GM18867 (cell line): ENCODE data around the gene KRT84.
"Not testable (repeated sequence)": the region's sequence is repeated elsewhere in the genome, so short reads cannot be mapped to it uniquely, and the experiment has no call there.

Source experiments
- ATAC-seq: cut with Tn5 transposase; IDR thresholded peaks from one replicate; pipeline ENCODE4 v1.9.1; 2021; ENCODE audit warnings: mild to moderate bottlenecking, moderate library complexity; ENCODE audit not compliant: unreplicated experiment

Gene KRT84

GRCh38 chr12:52346593-52346992 lies 38.9 kb downstream of the KRT84 start:
- ATAC-seq = no peak

DNA sequence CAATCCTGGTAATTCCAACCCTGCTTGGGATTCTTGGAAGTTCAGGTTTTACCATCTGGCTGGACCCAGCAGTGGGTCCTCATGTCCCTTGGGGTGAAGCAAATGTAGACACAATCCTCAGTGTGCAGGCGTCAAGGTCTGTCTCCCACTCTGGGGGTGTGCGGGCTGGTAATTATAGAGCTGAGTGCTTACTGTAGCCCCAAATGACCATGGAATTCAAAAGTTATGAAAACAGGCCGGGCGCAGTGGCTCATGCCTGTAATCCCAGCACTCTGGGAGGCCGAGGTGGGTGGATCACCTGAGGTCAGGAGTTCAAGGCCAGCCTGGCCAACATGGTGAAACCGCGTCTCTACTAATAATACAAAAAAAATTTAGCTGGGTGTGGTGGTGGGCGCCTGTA lies 40.4 kb downstream of the KRT84 start:
- ATAC-seq = not testable (repeated sequence)

- no peak for ATAC-seq
Measured at GRCh38 chr12:52344111-52344510, 41.3 kb downstream of the KRT84 start.

DNA sequence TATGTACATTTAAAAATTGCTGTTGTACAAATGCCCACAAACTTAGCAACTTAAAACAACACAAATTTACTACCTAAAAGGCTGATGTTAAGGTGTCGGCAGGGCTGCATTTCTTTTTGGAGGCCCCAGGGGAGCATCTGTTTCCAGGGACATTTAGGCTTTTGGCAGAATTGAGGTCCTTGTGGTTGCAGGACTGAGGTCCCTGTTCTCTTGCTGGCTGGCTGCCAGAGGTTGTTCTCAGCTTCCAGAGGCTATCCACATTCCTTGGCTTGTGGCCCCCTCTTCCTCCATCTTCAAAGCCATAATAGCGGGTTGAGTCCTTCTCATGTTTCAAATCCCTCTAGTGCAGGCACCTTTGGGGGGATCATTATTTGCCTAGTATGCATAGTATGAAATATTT lies 41.9 kb downstream of the KRT84 start:
- no peak for ATAC-seq

- no peak for ATAC-seq
Measured at GRCh38 chr12:52342781-52343490, 42.5 kb downstream of the KRT84 start.

GRCh38 chr12:52341066-52341580 lies 44.3 kb downstream of the KRT84 start:
- no peak for ATAC-seq

DNA sequence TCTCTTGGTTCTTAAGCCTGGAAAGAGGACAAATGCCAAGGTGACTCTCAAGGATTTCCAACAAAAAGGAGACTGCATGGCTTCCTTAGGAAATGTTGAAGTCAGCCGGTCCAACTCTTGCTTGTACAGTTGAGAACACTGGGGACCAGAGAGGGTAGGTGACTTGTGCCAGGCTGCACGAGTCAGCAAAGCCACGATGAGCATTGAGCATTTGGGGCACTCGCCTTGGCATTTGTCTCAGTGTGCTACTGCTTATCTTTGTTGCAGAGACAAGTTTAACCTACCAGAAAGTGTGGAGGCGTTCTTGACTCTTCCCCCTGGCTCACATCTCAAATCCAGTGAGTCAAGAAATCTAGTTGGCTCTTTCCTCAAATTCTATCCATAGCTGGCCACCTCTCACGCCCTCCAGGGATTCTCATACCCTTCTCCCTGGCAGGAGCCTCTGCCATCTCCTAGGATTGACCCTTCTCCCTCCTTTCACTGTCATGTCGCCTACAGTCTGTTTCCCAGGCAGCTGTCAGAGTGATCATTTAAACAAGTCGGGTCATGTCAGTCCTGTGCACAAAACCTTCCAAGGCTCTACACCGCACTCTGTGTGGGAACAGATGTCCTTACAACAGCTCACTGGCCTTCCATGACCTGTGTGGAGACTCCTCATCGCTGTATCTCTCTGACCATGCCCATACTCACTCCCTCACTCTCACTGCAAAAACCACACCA lies 47.1 kb downstream of the KRT84 start:
- ATAC-seq = no peak

DNA sequence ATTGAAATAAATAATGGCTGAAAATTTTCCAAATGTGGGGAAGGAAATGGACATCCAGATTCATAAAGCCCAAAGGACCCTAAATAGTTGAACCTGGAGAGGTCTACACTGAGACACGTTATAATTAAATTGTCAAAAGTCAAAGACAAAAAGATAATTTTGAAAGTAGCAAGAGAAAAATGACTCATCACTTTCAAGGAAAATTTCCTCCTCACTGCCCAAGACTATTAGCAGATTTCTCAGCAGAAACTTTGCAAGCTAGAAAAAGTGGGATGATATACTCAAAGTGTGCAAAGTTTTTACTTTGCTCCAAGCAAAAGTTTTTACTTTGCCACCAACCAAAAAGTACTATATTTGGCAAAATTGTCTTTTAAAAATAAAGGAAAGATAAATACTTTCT lies 48.4 kb downstream of the KRT84 start:
- no peak for ATAC-seq

DNA sequence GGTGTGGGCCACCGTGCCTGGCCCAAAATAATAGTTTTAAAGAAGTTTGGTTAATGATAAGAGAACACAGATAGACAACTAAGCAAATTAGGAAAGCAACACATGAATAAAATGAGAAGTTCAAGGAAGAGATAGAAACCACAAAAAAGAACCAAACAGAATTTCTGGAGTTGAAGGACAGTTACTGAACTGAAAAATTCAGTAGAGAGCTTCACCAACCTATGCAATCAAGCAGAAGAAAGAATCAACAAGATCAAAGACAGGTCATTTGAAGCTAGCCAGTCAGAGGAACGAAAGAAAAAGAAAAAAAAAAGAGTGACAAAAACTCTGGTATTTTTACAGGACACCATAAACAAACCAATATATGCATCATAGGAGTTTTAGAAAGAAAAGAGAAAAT lies 48.8 kb downstream of the KRT84 start:
- no peak for ATAC-seq

DNA sequence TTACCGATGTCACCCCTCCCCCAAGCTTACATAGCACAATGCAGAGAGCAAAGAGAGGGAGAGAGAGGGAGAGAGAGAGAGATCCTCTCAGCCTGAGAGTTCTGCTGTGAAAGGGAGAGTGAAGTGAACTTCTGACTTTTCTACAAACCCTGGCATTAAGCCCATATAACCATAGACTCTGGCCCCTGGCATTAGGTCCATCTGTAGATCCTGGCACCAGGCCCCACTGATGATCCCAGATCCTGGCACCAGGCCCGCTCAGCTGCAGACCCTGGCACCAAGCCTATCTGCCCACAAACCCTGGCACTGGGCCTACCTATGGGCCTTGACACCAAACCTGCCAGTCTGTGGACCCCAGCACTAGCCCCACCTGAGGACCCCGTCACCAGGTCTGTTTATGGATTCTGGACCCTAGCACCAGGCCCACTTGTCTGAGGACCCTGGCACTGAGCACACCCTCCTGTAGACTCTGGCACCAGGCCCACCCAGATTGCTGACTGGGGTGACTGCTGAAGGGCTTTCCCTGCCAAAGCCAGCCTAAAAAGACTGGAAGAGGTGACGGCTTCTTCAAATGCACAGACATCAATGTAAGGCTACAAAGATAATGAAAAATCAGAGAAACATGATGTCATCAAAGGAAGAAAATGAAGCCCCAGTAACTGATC lies 49.7 kb downstream of the KRT84 start:
- no peak for ATAC-seq

DNA sequence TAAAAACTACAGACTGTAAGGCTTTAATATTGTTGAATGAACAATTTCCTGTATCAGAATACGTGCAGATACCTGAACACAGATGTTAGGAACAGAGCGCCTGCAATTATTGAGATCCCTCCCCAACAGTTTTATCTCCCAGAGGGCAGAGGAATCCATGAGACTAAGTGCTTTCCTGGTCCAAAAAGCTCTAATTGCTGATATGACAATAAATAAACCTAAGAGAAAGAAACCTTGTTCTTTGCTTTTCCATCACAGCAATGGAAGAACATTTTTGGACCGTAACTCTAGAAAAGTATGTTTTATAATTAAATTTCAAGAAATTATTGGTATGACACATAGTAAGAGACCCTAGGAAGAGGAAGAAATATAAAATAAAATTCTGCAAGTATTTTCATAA lies 51.3 kb downstream of the KRT84 start:
- ATAC-seq = no peak

GRCh38 chr12:52333321-52333720 lies 52.1 kb downstream of the KRT84 start:
- ATAC-seq = no peak

- ATAC-seq = no peak
Measured at GRCh38 chr12:52332381-52332780, 53.1 kb downstream of the KRT84 start.

- no peak for ATAC-seq
Measured at GRCh38 chr12:52331833-52332232, 53.6 kb downstream of the KRT84 start.

DNA sequence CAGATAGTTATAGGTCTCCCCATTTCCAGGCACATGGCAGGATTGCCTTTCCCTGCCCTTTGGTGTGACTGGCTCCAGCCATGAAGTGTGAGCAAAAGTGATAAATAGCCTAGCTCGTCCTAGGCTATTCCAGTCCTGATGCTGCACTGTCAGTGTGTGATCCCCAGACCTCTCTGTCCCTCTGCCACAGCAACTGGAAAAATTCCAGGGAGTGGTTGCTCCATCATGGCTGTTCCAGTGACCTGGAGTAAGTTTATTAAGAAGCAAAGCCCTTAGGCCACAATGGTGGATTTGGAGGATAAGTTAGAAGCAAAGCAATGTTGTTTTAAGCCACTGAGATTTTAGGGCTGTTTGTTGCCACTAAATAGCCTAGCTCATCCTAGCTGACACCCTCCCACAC lies 54.4 kb downstream of the KRT84 start:
- ATAC-seq = no peak

- no peak for ATAC-seq
Measured at GRCh38 chr12:52327830-52328500, 57.5 kb downstream of the KRT84 start.
